UCSD-AML1 (cell line): ENCODE data around the gene BCL2L2.

ENCODE experiments used
- DNase-seq: peaks from one replicate; lab custom pipeline; 2025; ENCODE audit not compliant: unreplicated experiment; lab: John Stamatoyannopoulos, UW

Gene BCL2L2

DNA sequence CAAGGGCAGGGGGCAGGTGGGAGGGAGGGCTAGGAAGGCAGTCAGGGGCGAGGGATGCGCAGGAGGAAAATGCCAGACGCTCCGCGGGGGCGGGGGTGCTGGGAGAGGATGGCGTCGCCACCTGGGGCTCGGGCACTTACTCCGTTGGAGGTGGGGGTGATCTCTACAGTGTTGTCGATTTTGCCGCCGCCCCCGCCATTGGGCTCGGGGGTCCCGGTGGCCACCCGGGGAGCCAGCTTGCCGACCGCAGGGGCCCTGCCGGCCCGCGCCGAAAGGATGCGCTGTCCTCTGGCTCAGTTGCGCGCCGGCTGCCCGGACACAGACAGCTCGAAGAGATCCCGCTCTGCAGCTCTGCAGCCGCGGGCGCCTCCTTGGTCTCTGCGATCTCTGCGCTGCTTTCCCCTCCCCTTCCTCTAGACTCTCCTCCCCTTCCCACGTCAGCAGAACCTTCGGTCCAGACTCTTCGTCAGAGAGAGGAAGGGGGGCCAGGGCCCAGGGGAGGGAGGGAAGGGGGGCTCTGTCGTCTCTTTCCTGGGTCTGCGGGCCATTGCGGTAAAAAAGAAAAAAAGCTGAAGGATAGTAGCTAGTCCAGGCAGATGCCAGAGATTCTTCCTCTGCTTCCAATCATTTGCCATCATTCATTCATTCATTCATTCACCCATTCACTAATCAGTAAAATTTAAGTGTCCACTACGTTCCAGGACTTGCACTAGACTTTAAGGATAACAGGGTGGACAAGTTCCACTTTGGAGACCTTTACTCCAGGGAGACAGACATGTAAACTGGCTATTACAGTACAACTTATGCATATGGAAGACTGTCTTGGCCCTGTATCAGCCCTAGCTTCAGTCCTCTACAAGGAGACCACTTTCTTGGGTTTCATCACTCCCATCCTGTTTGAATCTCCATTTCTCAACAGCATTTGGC is 46.1 kb downstream of the BCL2L2 start, which contains the start of gene SLC22A17:
SLC22A17 (minus strand) TSS at position 382 of the 927 bp plus-strand sequence.
- no peak for DNase-seq

DNA sequence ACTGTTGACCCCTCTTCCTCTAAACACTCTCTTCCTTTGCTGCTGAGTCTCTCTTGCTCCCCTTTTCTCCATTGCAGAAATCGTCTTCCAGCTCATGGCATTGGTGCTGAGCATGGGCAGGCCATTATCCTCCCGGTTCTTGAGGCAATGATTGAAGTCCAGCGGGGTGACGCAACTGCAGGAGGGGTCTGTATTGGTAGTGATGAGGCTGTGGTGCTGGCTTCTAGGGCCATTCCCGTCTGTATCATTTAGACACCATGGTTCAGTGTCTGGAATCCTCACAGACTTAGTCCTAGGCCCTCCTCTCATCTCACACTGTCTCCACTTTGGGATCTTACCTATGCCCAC is 46.8 kb downstream of the BCL2L2 start:
- no peak for DNase-seq

DNA sequence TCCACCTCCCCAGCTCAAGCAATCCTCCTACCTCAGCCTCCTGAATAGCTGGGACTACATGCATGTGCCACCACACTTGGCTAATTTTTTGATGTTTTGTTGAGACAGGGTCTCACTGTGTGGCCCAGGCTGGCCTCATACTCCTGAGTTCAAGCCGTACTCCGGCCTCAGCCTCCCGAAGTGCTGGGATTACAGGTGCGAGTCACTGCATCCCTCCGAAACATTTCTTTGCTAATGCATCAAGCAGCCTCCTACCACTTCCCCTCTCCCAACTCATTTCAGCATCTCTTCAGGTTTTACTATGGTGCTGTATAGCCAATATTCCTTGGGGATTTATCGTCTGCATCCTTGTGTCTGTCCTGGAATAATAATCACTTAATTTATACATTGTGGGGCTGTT is 48.4 kb downstream of the BCL2L2 start:
- DNase-seq = no peak

DNA sequence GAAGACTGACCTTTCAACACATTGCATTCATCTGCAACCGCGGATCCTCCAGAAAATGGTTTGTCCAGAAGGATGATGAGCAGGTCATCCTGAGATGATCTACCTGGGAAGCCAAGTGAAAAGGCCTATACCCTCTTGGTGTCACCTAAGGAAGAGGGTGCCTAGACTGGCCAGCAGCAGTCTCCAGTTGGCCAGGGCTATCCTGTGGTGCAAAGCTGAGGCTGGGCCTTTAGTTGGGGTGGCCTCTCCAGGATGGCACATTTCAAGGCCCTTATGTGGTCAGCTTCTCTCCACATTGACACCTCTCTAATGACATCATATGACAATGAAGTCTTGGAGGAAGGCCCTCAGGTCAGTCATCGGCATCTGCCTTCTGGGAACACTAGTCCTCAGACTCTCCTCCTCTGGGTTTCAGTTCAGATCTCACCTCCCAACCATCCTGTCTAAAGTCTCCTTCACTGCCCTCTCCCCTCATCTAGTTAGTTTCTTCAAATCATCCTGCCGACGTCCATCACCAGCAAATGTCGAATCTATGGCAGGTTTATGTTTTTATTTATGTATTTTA is 49.3 kb downstream of the BCL2L2 start:
- DNase-seq = no peak

DNA sequence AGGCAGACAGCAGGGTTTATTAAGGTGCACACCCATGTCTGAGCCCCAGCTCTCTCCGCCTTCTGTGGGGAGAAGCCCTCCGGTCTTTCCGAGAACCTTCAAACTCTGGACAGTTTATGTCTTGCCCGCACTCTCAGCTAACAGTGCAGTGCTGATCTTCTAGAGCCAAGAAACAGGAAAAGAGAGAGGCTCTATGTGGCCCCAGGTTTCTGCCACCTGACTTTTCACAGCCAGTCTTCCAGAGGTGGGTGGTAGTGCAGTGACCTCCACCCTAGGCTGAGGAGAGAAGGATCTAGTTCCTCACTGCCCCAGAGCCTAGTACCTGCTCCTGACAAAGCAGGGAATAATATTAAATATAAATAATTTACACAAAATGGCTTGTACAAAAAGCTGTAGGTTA is 50.0 kb downstream of the BCL2L2 start:
- no peak for DNase-seq

DNA sequence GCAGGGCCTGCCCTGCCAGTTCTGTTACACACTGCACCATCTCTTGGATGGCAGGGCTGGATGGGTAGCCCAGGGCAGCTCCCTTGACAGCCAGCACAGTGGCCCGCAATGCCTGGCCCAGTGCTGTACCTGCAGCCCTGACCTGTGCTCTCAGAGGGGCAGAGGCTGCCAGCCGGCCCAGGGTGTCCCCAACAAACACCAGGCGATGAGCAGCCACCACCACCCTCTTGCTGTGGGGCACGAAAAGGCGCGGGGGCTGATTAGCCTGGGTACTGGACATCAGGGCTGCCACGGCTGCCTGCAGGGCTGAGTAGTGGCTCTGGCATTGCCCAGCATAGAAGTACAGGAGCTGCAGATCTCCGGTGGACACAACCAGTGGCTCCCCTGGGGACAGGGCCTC is 50.6 kb downstream of the BCL2L2 start:
- DNase-seq = no peak

DNA sequence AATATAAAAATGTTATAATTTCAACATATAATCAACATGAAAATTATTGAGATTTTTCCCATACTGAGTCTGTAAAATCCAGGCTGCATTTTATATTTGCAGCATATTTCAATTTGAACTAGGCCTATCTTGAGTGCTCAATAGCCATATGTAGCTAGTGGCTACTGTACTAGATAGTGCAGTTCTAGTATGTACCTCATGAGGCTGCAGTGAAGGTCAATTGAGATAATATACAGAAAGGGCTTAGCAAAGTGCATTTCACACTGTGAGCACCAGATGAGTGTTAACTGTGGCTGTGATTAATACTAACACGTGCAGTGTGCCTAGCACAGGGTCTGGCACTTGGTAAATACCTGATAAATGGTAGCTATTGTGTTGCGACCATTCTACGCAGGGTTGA is 51.4 kb downstream of the BCL2L2 start:
- no peak for DNase-seq

DNA sequence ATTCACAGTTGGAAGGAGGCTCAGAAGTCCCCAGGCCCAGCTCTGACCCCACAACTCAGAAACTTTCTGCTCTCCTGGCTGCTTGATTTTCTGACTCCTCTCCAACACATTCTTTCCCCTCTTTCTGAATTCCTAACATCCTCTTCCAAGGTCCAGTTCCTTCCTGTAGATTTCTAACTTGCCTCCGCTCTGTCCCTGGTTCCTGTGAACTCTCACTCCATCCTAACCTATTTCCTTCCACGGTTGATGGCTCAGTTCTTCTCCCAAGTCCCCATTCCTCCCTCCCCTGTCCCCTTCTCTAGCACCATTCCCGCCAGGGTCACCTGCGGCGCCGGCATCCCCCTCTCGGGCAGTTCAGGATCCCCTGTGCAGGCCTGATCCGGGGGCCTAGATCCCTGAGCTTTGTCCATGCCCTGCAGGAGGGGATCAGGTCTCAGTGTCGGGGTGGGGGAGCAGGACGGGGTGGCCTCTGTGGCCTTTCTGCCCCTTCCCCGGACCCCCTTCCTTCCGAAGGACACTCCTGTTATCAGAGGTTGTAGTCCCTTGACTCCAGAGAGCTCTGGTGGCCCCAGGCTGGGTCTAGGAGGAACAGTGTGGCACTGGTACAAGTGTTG is 52.0 kb downstream of the BCL2L2 start:
- no peak for DNase-seq

DNA sequence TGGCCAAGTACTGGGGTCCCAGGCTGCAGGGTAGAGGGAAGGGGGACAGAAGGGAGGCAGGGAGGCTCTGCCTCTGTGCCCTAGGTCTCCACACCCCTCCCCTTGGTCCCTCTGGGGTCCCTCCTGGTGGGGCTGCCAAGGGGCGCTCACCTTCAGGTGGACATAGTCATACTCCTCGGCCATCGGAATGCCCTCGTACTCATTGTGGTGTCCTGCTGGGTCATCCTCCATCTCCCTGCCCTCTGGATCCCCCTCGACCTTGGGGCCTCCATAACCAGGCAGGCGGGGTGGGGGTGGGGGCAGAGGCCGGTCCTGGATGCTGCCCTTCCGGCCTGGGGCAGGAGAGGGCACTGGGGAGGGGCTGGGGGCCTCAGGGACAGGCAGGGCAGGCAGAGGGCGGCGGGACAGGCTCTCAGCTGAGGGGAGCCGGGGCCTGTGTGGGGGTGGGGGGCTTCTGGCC is 52.6 kb downstream of the BCL2L2 start:
- no peak for DNase-seq

DNA sequence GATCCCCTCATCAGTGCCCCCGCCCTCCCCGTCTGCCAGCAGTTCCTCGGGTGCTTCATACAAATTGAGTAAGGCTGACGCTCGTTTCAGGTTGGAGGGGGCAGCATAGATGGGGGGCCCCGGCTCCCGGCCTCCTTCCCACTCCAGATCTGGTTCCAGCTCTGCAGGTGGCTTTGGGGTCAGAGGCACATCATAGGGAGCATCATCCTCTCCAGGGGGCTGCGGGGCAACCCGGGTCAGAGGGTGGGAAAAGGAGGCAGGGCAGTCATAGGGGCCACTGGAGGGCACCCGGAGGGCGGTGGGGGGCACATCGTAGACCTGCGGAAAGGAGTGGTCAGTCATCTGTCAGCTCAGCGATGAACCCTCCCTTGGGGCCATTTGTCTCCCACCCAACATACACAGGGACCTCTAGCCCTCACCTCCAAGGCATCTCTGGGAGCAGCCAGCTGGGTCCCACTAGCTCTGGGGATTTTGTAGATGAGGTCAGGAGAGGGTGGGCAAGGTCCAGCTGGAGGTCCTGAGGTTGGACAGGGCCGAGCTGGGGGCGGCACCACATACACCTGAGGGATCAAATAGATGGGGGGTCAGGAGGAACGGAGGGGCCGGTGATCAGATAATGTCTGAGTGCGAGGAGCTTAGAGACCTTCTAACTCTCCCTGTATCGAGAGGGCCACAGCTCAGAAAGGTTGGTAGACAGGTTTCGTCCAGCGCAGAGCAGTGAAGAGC is 53.3 kb downstream of the BCL2L2 start:
- no peak for DNase-seq

DNA sequence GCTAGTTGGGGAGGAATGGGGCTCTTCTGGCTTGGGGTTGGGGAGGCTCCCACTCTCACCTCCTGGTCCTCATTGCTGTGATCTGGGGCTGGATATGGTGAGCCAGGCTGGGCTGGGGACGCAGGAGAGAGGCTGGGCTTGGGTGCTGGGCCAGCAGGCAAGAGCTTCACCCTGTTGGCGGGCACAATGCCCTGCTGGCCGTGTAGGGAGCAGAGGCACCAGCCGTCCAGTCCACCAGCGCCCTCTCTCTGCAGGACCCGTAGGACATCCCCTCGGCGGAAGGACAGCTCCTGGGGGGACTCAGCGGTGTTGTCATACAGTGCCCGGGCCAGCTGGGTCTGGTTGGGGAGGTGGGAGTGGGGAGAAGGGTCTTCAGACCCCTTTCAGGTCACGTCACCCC is 53.9 kb downstream of the BCL2L2 start:
- no peak for DNase-seq

DNA sequence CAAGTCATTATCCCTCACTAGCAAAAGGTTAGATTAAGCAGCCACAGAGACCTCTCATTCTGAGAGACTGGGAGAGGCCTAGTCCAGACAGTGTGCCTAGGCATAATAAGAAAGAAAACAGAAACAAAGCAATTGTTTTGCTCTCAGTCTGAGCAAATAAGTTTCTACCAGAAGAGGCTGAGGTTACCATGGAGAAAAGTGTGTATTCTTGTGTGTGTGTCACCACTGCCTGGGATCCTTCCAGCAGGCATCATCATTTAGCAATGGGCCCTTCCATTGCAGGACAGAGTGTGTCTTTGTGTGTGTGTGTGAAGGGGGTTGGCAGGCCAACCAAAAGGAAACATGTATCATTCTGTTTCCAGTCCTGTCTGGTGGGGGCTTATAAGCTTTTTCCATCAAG is 54.7 kb downstream of the BCL2L2 start:
- DNase-seq = no peak
